ENCODE results near the gene MAPK4.
A peak's percentile ranks its signal among the peaks of the same experiment; 100 is the strongest.
"Not testable (repeated sequence)": the region's sequence is repeated elsewhere in the genome, so short reads cannot be mapped to it uniquely, and the experiment has no call there.

The MAPK4 gene

DNA sequence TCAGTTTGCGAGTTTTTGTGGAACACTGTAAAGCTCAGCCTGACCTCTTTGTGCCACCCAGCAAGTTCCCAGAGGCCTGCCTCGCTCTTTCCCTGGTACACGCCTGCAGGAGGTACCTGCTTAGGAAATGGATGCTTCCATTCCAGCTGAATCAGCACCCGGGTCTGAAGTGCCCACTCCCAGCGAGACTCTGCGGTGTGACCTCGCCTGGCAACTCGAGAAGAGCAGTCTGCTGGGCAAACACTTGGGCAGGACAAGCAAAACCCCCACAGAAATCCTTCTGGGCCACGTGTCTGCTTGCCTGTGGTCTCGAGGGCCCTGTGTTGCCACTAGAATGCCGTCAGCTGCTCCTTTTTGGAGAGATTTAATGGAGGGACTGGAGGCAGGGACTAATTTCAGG lies 127.6 kb downstream of the MAPK4 start:
- no peak for DNase-seq (ENCODE audit: low spot score)

DNA sequence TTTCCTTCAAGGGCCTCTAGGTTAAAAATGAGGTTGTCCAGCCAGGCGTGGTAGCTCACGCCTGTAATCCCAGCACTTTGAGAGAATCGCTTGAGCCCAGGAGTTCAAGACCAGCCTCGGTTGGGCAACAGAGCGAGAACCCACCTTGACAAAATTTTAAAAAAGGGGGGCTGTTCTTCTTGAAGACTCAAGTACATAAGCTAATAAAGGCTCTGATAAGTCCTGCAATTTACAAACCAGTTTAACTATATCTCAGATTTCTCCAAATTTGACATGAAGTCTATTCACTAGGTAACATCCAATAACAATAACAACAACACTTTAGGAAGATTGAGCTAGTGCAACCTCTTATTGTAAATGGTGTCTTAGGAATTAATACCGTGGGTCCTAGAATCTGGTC lies 129.7 kb downstream of the MAPK4 start:
- DNase-seq (ENCODE audit: low spot score): no peak

DNA sequence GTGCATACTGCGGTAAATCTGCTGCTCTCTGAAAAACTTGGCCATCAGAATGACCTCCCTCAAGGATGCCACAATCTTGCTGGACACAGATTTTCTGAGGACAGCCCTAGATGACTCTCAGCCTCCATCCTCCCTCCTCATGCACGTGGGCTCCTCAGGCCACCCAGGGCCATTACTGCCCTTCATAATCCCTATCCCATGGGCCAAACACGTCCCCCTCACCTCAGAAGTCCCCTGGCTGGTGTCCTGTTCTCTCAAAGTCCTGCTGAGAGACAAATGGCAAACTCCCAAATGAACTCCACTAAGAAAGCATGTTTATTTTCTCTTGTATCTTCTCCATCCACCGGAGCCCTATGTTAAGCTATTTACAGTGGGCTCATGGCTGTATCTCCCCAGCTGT lies 134.3 kb downstream of the MAPK4 start:
- no peak for DNase-seq (ENCODE audit: low spot score)

DNA sequence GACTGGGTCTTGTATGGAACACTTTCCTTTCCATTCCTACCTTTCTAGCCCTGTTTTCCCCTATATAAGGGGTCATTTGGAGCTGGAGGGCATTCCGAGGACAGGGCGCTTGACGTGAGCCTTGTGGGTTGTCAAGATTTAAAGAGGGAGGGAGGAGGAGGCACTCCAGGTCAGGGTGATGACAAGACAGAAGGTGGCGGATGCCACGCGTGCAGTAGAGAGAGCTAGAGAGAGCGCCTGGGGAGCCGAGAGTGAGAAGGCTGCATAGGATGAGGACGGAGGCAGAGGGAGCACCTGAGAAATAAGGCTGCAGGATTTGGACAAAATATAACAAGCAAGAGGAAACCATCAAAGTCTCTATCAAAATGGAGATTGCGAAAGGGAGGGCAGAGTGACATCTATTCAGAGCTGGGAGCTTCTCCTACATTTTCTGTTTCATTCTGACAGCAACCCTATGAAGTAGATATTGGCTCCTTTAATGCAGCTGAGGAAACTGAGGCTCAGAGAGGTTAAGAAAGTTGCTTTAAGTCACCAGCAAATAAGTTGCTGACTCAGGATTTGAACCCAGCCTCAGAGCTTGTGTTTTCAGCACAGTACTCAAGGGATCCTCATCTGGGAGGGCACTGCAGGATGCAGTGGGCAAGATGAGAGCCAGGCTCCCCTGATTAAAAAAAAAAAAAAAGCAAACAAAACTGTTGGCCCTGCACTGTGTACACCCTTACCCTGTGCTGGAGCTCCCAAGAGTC lies 135.7 kb downstream of the MAPK4 start:
- DNase-seq (ENCODE audit: low spot score): no peak

DNA sequence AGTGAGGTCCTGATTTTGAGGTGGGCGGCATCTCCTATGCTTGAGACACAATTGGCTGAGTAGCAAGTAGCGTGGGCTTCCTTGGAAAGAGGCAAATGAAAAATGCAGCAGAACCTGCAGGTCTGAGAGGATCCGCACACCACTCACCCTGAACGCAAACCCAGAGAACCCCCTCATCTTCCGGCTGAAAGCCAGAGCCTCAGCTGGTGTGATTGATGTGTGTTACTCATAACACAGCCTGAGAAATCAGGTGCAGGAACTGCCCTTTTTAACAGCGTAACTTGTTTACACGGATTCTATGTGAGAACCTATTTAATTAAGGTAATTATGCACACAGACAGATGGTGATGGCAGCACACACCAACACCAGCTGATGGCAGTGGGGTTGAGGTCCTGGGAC lies 136.5 kb downstream of the MAPK4 start:
- DNase-seq (ENCODE audit: low spot score): peak; percentile 26

DNA sequence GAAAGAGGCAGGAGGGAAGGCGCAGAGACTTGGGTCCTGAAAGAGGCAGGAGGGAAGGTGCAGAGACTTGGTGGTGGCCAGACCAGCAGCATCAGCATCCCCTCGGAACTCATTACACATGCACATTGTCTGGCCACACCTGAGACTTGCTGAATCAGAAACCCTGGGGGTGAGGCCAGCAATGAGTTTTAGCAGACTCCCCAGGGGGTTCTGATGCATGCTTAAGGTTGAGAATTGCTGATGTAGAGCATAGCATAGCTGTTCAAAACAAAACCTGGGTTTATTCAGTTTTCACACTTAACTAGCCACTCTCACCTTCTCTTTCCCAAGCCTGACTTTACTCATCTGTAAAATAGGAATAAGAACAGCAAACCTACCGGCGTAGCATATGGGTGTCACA lies 137.0 kb downstream of the MAPK4 start:
- no peak for DNase-seq (ENCODE audit: low spot score)

DNA sequence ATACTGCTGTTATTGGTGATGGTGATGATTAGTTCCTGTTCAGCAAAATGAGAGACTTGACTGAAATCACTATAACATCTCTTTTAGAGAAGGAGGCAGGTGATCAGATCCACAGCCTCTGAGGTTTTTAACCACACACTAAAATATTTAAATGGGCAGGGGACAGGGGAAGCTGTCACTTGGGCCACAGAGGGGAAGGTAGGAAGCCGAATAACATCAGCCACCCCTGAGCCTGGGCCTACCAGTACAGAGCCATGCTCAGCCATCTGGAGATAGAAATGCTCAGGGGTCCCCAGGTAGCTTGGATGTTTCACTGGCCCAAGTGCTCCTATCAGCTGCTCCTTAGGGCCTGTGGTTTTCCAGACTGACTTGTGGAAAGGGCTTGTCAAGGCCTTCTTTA lies 137.6 kb downstream of the MAPK4 start:
- DNase-seq (ENCODE audit: low spot score): no peak

DNA sequence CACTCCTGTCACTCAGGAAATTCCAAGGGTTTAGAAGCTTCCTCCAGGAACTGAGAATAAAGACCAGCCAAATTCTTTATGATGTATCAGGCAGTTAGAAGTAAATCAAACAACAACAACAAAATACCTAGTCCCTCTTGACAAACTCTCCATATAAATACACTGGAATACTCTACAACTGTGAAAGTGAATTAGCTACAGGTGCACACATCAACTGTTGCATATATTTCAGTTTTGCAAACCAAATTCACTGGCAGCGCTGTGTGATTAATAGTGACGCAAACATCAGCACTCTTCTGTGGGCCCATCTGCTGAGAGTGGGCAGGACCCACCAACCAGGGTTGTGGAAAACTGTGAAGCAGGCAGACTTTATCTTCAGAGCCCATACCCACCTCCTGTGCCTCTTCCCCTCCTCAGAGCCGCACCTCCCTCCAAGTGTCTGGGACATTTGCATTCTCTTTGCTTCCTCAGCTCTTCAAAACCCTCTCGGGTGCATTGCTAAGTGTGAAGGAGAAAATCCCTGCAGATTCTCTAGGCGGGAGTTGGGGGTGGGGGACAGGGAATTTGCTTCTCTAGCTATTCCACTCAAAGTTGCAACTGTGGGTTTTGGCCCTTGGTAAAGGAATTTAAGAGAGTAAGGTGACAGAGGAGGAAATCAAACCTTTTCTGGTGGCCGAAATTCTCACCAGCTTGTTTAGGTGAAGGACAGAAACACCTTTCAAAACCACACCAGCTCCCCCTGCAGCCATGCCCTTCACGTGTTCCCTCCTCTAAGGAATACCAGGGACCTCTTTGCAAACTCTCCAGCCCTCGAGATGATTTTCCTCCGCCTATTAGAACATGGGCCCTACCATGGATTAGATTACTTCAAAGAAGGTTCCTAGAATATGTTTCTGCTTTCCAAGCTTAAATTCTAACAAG lies 140.6 kb downstream of the MAPK4 start:
- peak; percentile 21 for DNase-seq (ENCODE audit: low spot score)

DNA sequence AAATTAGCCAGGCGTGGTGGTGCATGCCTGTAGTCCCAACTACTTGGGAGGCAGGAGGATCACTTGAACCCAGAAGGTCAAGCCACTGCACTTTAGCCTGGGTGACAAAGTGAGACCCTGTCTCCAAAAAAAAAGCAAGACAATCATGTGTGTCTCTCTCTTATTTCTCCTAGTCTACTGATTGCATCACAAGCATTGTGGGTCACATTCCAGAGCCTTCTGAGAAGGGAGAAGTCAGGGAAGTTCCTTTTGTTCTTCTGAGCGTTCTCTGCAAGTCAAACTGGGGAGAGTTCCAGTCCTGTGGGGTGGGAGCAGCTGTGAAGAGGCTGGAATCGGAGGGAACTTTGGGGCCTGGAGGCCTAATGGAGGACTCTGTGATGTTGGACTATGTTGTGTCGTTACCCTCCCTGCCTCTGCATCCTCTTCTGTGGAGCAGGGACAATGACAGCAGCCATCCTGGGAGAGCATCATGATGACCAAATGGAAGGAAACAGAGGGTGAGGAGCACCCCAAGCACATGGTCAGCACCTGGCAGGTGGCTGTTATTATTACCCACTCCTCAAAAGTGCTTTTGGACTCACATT lies 144.6 kb downstream of the MAPK4 start:
- DNase-seq (ENCODE audit: low spot score): no peak

DNA sequence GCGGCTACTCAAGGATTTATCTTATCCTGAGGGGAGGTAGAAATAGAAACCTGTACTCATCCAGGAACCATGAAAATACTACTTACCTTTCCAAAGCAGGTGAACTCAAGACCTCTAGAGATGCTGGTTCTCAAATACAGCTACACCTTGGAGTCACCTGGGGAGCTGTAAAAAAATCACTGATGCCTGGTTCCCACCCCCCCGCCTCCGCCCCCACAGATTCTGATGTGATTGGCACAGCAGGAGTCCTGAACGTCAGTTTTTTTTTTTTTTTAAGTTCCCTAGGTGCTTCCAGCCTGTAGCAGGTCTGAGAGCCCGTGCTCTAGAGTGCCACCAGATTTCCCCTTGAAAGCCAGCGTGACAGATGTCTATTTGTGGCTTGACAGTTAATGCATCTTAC lies 146.3 kb downstream of the MAPK4 start:
- no peak for DNase-seq (ENCODE audit: low spot score)

DNA sequence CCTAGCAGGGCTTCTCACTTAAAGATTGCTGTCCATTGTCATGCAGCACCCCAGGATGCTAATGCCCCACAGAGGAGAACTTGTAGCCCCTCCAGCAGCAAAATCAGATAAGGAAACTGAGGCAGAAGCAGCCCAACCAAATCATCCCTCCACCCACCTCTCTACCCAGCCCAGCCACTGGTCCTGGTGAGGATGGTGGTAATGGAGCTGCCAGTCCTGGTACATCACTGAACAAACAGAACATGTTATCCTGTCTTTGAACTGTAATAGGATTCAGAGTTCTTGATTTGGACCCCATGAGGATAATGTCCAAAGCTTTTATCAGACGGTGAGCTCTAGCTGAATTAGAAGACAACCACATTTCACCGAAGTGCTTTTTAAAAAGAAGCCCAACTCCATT lies 146.8 kb downstream of the MAPK4 start:
- DNase-seq (ENCODE audit: low spot score): no peak

DNA sequence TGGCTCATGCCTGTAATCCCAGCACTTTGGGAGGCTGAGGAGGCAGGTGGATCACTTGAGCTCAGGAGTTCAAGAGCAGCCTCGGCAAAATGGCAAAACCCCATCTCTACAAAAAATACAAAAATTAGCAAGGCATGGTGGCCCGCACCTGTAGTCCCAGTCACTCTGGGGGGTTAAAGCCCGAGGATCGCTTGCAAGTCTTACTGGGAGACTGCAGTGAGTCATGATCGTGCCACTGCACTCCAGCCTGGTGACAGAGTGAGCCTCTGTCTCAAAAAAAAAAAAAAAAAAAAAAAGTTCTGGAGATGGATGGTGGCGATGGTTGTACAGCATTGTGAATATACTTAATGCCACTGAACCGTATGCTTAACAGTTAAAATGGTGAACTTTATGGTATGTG lies 147.4 kb downstream of the MAPK4 start:
- DNase-seq (ENCODE audit: low spot score): not testable (repeated sequence)

DNA sequence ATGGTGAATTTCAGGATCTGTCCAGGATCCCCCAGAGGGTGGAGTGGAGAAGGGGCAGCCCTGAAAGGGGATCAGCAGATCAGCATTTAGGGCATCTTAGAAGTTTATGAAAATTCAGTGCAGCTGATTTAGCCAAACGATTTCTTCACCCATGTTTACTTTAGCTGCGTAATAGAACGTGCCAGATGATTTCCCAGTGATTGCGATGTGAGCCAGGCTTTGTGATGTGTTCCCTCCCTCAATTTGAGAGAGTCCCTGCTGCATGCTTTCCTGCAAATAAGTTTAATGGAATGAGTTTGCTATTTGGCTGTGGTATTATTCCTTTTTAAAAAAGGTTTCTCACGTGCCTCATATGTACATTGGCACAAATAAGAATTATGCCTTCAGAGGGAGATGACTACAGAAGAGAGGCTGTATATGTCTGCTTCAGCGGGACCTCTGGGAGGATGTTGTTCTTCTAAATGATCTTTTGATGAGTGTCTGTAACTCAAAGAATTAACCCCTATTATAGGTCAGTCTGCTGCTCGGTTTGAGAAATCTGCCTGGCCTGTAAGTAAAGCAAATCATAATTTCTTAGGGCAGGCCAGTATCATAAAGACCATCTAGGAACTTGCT lies 148.1 kb downstream of the MAPK4 start:
- no peak for DNase-seq (ENCODE audit: low spot score)

DNA sequence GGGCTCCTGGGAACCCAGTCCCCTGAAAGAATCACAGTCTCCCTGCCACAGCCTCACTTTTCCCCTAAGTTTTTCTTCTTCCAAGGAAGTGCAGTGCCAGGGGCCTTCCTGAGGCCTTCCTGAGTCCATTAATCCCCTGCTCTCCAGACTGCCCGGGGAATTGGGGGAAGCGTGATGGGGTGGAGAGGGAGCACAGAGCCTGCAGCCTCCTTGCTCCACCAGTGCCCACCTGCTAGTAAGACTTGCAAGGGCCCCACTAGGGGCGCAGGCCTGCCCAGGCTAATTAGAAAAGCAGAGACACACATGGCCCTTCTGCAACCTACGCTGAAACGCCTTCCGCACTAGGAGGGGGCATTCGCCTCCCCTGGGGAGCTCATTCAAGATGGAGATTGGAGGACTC lies 149.3 kb downstream of the MAPK4 start:
- no peak for DNase-seq (ENCODE audit: low spot score)

DNA sequence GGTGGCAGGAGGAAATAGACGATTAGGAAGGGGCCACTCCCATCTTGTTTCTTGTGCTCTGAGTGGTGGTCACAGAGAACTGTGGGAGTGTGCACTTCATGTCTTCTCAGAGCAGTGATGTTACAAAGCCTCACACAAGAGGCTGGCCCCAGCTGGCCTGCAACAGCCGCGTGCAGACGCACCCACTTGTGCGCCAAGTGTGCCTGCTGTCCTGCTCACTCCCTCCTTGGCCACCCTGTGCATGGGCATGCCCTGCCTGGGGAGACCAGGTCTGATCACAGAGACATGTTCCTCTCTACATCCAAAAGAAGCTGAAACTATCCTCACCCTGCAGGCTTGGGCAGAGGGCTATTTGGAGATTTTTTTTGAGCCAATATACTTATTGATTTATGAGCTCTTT lies 151.5 kb downstream of the MAPK4 start:
- no peak for DNase-seq (ENCODE audit: low spot score)

DNA sequence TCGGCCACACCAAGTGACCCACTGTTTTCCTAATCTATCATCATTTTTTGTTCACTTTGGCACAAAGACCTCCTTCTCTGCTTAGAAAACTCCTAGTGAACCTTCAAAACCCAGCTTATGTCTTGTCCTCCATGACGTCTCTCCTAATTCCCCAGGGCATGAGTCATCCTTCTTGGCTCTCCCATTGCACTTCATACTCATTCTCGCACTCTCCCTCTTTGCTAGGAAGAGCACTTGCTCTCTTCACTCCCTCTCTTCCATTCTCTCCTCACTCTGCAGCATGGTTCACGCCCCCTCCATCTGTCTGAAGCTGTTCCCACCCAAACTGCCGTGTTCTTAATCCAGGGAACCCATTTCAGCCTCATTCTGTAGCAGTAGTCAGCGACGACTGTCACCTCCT lies 156.0 kb downstream of the MAPK4 start:
- no peak for DNase-seq (ENCODE audit: low spot score)

DNA sequence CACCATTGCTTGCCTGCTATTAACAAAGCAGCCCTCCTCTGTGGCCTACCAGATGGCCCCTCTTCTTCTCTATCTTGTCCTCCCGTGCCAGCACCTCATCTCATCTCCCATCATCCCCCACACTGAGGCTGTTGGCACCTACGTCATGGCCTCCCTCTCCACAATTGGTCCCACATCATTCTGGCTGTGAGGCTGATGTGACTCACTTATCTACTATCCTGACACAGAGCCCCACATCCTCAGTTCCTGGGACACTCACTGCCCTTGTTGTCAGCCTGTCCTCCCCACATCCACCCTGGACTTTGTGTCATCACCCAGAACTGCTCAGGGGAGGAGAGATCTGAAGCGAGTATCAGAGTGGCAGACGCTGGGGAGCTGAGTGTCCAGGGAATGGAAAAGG lies 157.0 kb downstream of the MAPK4 start:
- no peak for DNase-seq (ENCODE audit: low spot score)

DNA sequence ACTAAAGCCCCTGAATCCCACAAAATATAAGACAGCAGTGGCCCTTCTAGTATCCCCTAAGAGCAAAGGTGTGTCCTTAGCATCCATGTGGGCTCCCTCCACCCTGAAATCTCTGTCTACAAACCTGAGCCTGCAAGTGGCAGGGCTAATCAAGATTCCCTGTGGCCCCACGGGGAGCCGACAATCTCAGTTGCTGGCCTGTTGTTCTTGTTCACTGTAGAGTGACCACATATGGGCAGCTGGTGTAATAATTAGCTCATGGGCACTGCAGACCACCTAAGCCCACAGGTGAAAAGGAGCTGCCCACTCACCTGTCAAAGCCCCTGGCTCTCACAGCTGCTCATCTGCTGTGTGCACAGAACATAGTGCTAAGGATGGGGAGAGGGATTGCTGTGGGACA lies 157.7 kb downstream of the MAPK4 start:
- DNase-seq (ENCODE audit: low spot score): no peak

DNA sequence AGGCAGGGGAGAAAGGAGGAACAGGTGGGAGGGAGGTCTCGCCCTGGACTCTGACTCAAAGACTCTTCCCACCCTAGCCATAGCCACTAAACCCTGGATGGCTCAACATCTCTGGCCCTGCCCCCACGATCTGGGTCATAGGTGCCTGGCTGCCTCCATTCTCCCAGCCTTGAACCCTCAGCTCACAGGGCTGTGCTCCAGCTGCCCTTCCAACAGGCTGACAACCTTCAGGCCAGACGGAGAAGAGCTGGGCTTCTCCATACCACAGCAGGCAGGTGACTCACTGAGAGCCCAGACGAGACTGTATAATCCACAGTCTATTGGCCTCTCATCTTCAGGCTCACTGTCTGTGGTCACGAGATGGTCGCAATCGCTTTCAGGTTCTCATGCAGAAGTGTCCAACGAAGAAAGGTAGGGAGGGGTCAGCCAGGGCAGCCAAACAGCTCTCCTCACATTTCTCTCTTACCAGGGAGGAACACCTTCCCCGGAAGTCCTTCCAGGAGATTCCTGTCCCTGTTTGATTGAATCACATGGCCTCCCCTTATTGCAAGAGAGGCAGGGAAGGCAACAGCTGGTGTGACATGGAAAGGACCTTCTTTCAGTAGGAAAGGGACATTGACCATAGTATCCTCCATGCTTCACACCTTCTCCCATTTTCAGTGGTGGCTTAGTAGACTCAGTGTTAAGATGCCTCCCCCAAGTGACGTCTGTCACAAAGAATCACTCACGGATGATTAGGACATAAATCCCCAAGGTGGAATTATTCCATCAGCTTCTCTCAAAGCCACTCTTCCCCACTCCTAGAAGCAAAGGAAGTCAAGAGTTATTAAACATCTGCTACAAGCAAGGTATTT lies 159.8 kb downstream of the MAPK4 start:
- DNase-seq (ENCODE audit: low spot score): no peak

DNA sequence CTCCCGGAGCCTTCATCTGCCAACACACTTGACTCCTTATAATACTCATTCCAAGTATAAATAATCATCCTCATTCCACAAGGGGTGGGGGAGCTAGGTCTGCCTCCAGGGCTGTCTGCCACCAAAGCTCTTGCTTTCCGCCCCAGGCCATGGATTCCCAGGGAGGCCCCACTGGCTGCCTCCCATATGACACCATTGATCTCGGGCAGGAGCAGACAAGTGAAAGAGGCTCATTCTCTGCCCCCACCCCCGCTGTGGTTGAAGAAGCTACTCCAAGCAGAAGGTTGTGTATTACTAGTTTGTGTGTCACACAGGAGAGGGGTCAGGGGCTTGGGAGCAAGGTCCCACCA lies 160.4 kb downstream of the MAPK4 start:
- no peak for DNase-seq (ENCODE audit: low spot score)

DNA sequence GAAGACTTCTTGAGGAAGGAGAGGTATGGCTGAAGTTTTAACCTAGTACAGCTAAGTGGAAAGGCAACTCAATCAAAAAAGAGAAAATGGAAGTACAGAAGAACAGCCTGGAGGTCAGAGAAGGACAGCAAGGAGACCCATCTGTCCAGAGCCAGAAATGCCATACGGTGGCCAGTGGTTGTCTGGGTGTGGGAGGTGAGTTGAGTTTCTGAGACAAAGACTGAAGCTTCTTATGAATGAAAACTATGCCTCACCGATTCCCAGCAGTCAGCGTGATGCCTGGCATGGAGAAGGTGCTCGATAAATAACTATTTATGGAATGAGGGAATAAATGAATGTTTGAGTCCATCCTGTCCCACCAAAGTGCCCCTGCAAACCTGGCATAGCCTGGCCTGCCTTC lies 161.1 kb downstream of the MAPK4 start:
- DNase-seq (ENCODE audit: low spot score): no peak
